Epithelial cell of proximal tubule (primary cell): ENCODE results near the gene BMP2K. TPM values are rescaled to one million over a fixed set of nuclear protein-coding genes. Genes with fewer than 3 reads are reported as not detected.

Experiments
- DNase-seq: peaks from one replicate; pipeline ENCODE4 v3.0.0-alpha.2; 2011; ENCODE audit warnings: low read depth
- H3K4me3 ChIP-seq: 2 replicates; pipeline ENCODE4 v1.5.1; 2011; ENCODE audit warnings: low read depth, mild to moderate bottlenecking, low read length
- CTCF ChIP-seq: conservative IDR thresholded peaks from 2 replicates; pipeline ENCODE4 v1.5.1; 2012; ENCODE audit warnings: low read depth, mild to moderate bottlenecking, low read length
- total RNA-seq: library from RNA; depleted of rRNA; stranded (reverse); fragments of >200 nt; gene quantifications from 2 replicates; pipeline ENCODE4 v1.2.3, GENCODE V29; 2015

Gene BMP2K
- total RNA-seq, 1 donor from 2014 or later = 11.8 TPM

GRCh38 chr4:78777576-78777940 lies 1.4 kb downstream of the BMP2K start:
- H3K4me3 ChIP-seq = peak overlapping the region; percentile 85
- DNase-seq = no peak
- no peak for TF ChIP-seq CTCF

- H3K4me3 ChIP-seq = peak overlapping the region; percentile 85
- no peak for DNase-seq
- TF ChIP-seq CTCF = no peak
Observed at GRCh38 chr4:78778530-78778929, 2.4 kb downstream of the BMP2K start.

- peak overlapping the region; percentile 85 for H3K4me3 ChIP-seq
- DNase-seq = no peak
- TF ChIP-seq CTCF = no peak
Observed at GRCh38 chr4:78779280-78779679, 3.1 kb downstream of the BMP2K start.

- no peak overlapping the region for H3K4me3 ChIP-seq
- no peak for DNase-seq
- no peak for TF ChIP-seq CTCF
Observed at GRCh38 chr4:78780093-78780492, 3.9 kb downstream of the BMP2K start.

GRCh38 chr4:78781139-78781538 lies 5.0 kb downstream of the BMP2K start:
- TF ChIP-seq CTCF = no peak
- no peak overlapping the region for H3K4me3 ChIP-seq
- no peak for DNase-seq

GRCh38 chr4:78781924-78782323 lies 5.8 kb downstream of the BMP2K start:
- TF ChIP-seq CTCF = no peak
- no peak for DNase-seq
- H3K4me3 ChIP-seq = no peak overlapping the region

GRCh38 chr4:78784236-78784865 lies 8.2 kb downstream of the BMP2K start:
- TF ChIP-seq CTCF = no peak
- DNase-seq = no peak
- no peak overlapping the region for H3K4me3 ChIP-seq
